Caco-2 (cell line): ENCODE measurements around the gene OPN5. TPM values are rescaled to one million over a fixed set of nuclear protein-coding genes. Genes with fewer than 3 reads are reported as not detected.

Source experiments
- BruUV-seq: library from RNA; stranded (reverse); fragments of 400-500 nt; replicated peaks from 2 replicates; lab custom pipeline; 2021; lab: Mats Ljungman, UMichigan
- CTCF ChIA-PET: fragments of 300-600 bp; sonication (Branson Sonifier 250); formaldehyde crosslinking; loops from one replicate; lab custom pipeline; 2022; ENCODE audit warnings: antibody characterized with exemption; lab: Charles Lee
- POLR2A ChIA-PET: fragments of 300-600 bp; sonication (Branson Sonifier 250); formaldehyde crosslinking; loops from one replicate; lab custom pipeline; 2022; ENCODE audit warnings: antibody characterized with exemption; lab: Charles Lee
- DNase-seq, 2 experiments: peaks; one replicate each; pipeline versions ENCODE4 v3.0.0 to v3.0.0-alpha.2; 2020 to 2022
- H3K27me3 ChIP-seq: replicated peaks from 2 replicates; pipeline ENCODE4 v1.6.0; 2011; ENCODE audit warnings: low read length; ENCODE audit not compliant: control insufficient read depth, insufficient read depth
- H3K36me3 ChIP-seq: 2 replicates; pipeline ENCODE4 v1.5.1; 2011; ENCODE audit warnings: low read length; ENCODE audit not compliant: control insufficient read depth, insufficient read depth
- H3K4me1 ChIP-seq: fragments of 250-450 bp; sonication (Bioruptor Pico); 2 replicates; pipeline ENCODE4 v1.5.1; 2020; ENCODE audit warnings: mild to moderate bottlenecking
- H3K4me3 ChIP-seq: 2 replicates; pipeline ENCODE4 v1.5.1; 2011; ENCODE audit warnings: low read depth, mild to moderate bottlenecking, control low read depth, low read length
- H3K9me3 ChIP-seq: fragments of 250-450 bp; sonication (Bioruptor Pico); 2 replicates; pipeline ENCODE4 v1.5.1; 2020; ENCODE audit warnings: mild to moderate bottlenecking, moderate library complexity
- H3K27ac Mint-ChIP-seq: one replicate; pipeline ENCODE4 v1.8.0; 2022; ENCODE audit warnings: mixed read lengths; ENCODE audit not compliant: unreplicated experiment
- H3K27me3 Mint-ChIP-seq: one replicate; pipeline ENCODE4 v1.8.0; 2022; ENCODE audit warnings: mixed read lengths; ENCODE audit not compliant: insufficient read depth, unreplicated experiment
- H3K36me3 Mint-ChIP-seq: one replicate; pipeline ENCODE4 v1.8.0; 2022; ENCODE audit warnings: mild to moderate bottlenecking, mixed read lengths; ENCODE audit not compliant: insufficient read depth, unreplicated experiment
- H3K4me1 Mint-ChIP-seq: one replicate; pipeline ENCODE4 v1.8.0; 2022; ENCODE audit warnings: low read depth, mixed read lengths; ENCODE audit not compliant: unreplicated experiment
- H3K4me3 Mint-ChIP-seq: one replicate; pipeline ENCODE4 v1.8.0; 2022; ENCODE audit warnings: mild to moderate bottlenecking, moderate library complexity, mixed read lengths; ENCODE audit not compliant: unreplicated experiment
- H3K9me3 Mint-ChIP-seq: one replicate; pipeline ENCODE4 v1.8.0; 2022; ENCODE audit warnings: mixed read lengths; ENCODE audit not compliant: unreplicated experiment
- CTCF ChIP-seq, 2 experiments: fragments of 200-600 bp in 1 of 2; IDR thresholded peaks; 1 replicate in 1 of 2; 2 replicates in 1 of 2; pipeline versions ENCODE4 v1.5.1 to v1.8.0; 2011 to 2022; ENCODE audit warnings: antibody characterized with exemption in 1 of 2, control low read depth in 1 of 2, inconsistent platforms in 1 of 2, low read depth in 1 of 2, low read length in 1 of 2, mild to moderate bottlenecking in 1 of 2, moderate library complexity in 1 of 2; ENCODE audit not compliant: insufficient read depth in 1 of 2, severe bottlenecking in 1 of 2, unreplicated experiment in 1 of 2
- intact Hi-C: fragments of 100-400 bp; cut with micrococcal nuclease; formaldehyde crosslinking; loops from one replicate; pipeline ENCODE4 v1.10.0; 2022; ENCODE audit not compliant: unreplicated experiment
- total RNA-seq: library from RNA; stranded (reverse); gene quantifications from 2 replicates; pipeline ENCODE4 v1.2.3, GENCODE V29; 2022

Gene OPN5
- total RNA-seq, 1 experiment from 2014 or later, result not detected

GRCh38 chr6:47762502-47762901 lies 19.3 kb upstream of the OPN5 start:
- no peaks in the 10 kb centered on the region for H3K36me3 Mint-ChIP-seq
- CTCF ChIA-PET, result no interaction called here
- Histone ChIP-seq H3K4me1 (0 out of 2 replicates have a peak, but pooled peaks cover 4% of the 10 kb centered on the region), H3K4me3 (no peak overlapping the region), H3K27me3 (no peaks in the 10 kb centered on the region), H3K36me3 (no peaks in the 10 kb centered on the region), H3K9me3 (no peaks in the 10 kb centered on the region; the same call in 1 of the 2 replicates)
- peaks cover 11% of the 10 kb centered on the region for H3K9me3 Mint-ChIP-seq
- no peak for DNase-seq
- TF ChIP-seq CTCF (IDR thresholded peaks at IDR 0.05; ENCODE audit: insufficient read depth in 1 of 2, low read depth in 1 of 2, low read length in 1 of 2, severe bottlenecking in 1 of 2, unreplicated experiment in 1 of 2), result no peak
- intact Hi-C loops, result no loop called here
- POLR2A ChIA-PET, result no interaction called here
- H3K4me1 Mint-ChIP-seq, result no peaks in the 10 kb centered on the region
- no TSS peak for BruUV-seq
- no peak overlapping the region for H3K27ac Mint-ChIP-seq
- no peak overlapping the region for H3K4me3 Mint-ChIP-seq
- peaks cover 3% of the 10 kb centered on the region for H3K27me3 Mint-ChIP-seq

- H3K36me3 ChIP-seq, result no peaks in the 10 kb centered on the region
- H3K4me3 Mint-ChIP-seq, result no peak overlapping the region
- H3K36me3 Mint-ChIP-seq, result no peaks in the 10 kb centered on the region
- H3K4me1 ChIP-seq, result 0 out of 2 replicates have a peak, but pooled peaks cover 4% of the 10 kb centered on the region
- CTCF ChIA-PET, result no interaction called here
- TF ChIP-seq CTCF (IDR thresholded peaks at IDR 0.05; ENCODE audit: insufficient read depth in 1 of 2, low read depth in 1 of 2, low read length in 1 of 2, severe bottlenecking in 1 of 2, unreplicated experiment in 1 of 2), result no peak
- DNase-seq, result no peak
- no peaks in the 10 kb centered on the region for H3K4me1 Mint-ChIP-seq
- POLR2A ChIA-PET, result no interaction called here
- H3K27ac Mint-ChIP-seq, result no peak overlapping the region
- H3K27me3 Mint-ChIP-seq, result peaks cover 6% of the 10 kb centered on the region
- intact Hi-C loops, result no loop called here
- H3K4me3 ChIP-seq, result no peak overlapping the region
- peaks cover 12% of the 10 kb centered on the region for H3K9me3 Mint-ChIP-seq
- no TSS peak for BruUV-seq
- no peaks in the 10 kb centered on the region; the same call in 1 of the 2 replicates for H3K9me3 ChIP-seq
- H3K27me3 ChIP-seq, result no peaks in the 10 kb centered on the region
These were observed 15.4 kb upstream of the OPN5 start for GRCh38 chr6:47766445-47766844.

GRCh38 chr6:47767102-47767501 lies 14.7 kb upstream of the OPN5 start:
- no peaks in the 10 kb centered on the region for H3K36me3 ChIP-seq
- no peak for TF ChIP-seq CTCF (IDR thresholded peaks at IDR 0.05; ENCODE audit: insufficient read depth in 1 of 2, low read depth in 1 of 2, low read length in 1 of 2, severe bottlenecking in 1 of 2, unreplicated experiment in 1 of 2)
- Mint-ChIP-seq H3K4me1 (no peaks in the 10 kb centered on the region), H3K9me3 (peaks cover 12% of the 10 kb centered on the region), H3K36me3 (no peaks in the 10 kb centered on the region), H3K27ac (no peak overlapping the region), H3K4me3 (no peak overlapping the region), H3K27me3 (peaks cover 6% of the 10 kb centered on the region)
- DNase-seq, result no peak
- H3K9me3 ChIP-seq, result no peaks in the 10 kb centered on the region; the same call in 1 of the 2 replicates
- ChIA-PET POLR2A (no interaction called here), CTCF (no interaction called here)
- BruUV-seq, result no TSS peak
- intact Hi-C loops, result no loop called here
- no peaks in the 10 kb centered on the region for H3K27me3 ChIP-seq
- H3K4me1 ChIP-seq, result 0 out of 2 replicates have a peak, but pooled peaks cover 4% of the 10 kb centered on the region
- no peak overlapping the region for H3K4me3 ChIP-seq
